H1 (cell line): ENCODE measurements around the gene QSOX1. TPM values are rescaled to one million over a fixed set of nuclear protein-coding genes. Genes with fewer than 3 reads are reported as not detected.

Experiments used
- ASH2L ChIP-seq: fragments of 200-600, 300-600 bp; sonication (generic); IDR thresholded peaks from one replicate; pipeline ENCODE4 v1.7.1; 2017; ENCODE audit warnings: low read length
- BACH1 ChIP-seq: IDR thresholded peaks from 2 replicates; pipeline ENCODE4 v1.6.1; 2012; ENCODE audit warnings: low read length, improper control_type of control experiment
- CBX5 ChIP-seq: fragments of 300-800, 300-1000 bp; sonication (generic); IDR thresholded peaks from 2 replicates; pipeline ENCODE4 v1.7.1; 2016; ENCODE audit warnings: antibody characterized with exemption, low read length, low read depth
- CBX8 ChIP-seq: fragments of 300-800, 300-1000 bp; sonication (generic); IDR thresholded peaks from 2 replicates; pipeline ENCODE4 v1.7.1; 2016; ENCODE audit warnings: low read depth, low read length, borderline replicate concordance
- CEBPB ChIP-seq: IDR thresholded peaks from 2 replicates; pipeline ENCODE4 v1.6.1; 2012; ENCODE audit warnings: low read depth, low read length
- CHD2 ChIP-seq: IDR thresholded peaks from 2 replicates; pipeline ENCODE4 v1.6.1; 2012; ENCODE audit warnings: low read length, improper control_type of control experiment
- EGR1 ChIP-seq: IDR thresholded peaks from 2 replicates; pipeline ENCODE4 v1.6.1; 2011; ENCODE audit warnings: low read depth, low read length, borderline replicate concordance
- EP300 ChIP-seq, 2 experiments: IDR thresholded peaks; 1 replicate in 1 of 2; 2 replicates in 1 of 2; pipeline ENCODE4 v1.6.1; 2011 to 2012; ENCODE audit warnings: low read depth in 2 of 2, low read length in 2 of 2, mild to moderate bottlenecking in 2 of 2, borderline replicate concordance in 1 of 2, inconsistent platforms in 1 of 2, moderate library complexity in 1 of 2
- GABPA ChIP-seq: IDR thresholded peaks from 2 replicates; pipeline ENCODE4 v1.6.1; 2011; ENCODE audit warnings: mild to moderate bottlenecking, low read length, moderate library complexity, borderline replicate concordance; ENCODE audit not compliant: insufficient read depth
- HDAC6 ChIP-seq: IDR thresholded peaks from one replicate; pipeline ENCODE4 v1.7.1; 2012; ENCODE audit warnings: low read depth, mild to moderate bottlenecking, inconsistent platforms, low read length, moderate library complexity
- JUND ChIP-seq: IDR thresholded peaks from 2 replicates; pipeline ENCODE4 v1.6.1; 2011; ENCODE audit warnings: mild to moderate bottlenecking, improper control_type of control experiment, low read length
- KDM4A ChIP-seq: IDR thresholded peaks from one replicate; pipeline ENCODE4 v1.7.1; 2012; ENCODE audit warnings: low read depth, mild to moderate bottlenecking, moderate library complexity, low read length, inconsistent platforms; ENCODE audit not compliant: severe bottlenecking
- POLR2A ChIP-seq, 2 experiments: IDR thresholded peaks; 1 replicate in 1 of 2; 2 replicates in 1 of 2; pipeline ENCODE4 v1.6.1; 2011; ENCODE audit warnings: low read depth in 2 of 2, low read length in 2 of 2, mild to moderate bottlenecking in 2 of 2; ENCODE audit errors: control extremely low read depth in 1 of 2
- POU5F1 ChIP-seq: IDR thresholded peaks from 2 replicates; pipeline ENCODE4 v1.6.1; 2011; ENCODE audit warnings: low read depth, mild to moderate bottlenecking, low read length, moderate library complexity
- RBBP5 ChIP-seq: IDR thresholded peaks from 2 replicates; pipeline ENCODE4 v1.7.1; 2012; ENCODE audit warnings: low read depth, mild to moderate bottlenecking, inconsistent platforms, low read length, moderate library complexity, borderline replicate concordance
- RNF2 ChIP-seq: fragments of 200-900, 300-1000 bp; sonication (generic); IDR thresholded peaks from 2 replicates; pipeline ENCODE4 v1.7.1; 2016; ENCODE audit warnings: borderline replicate concordance, low read depth, mild to moderate bottlenecking, antibody characterized with exemption, low read length; ENCODE audit not compliant: poor library complexity, severe bottlenecking; ENCODE audit errors: missing control alignments
- SIRT6 ChIP-seq: IDR thresholded peaks from one replicate; pipeline ENCODE4 v1.7.1; 2012; ENCODE audit warnings: low read length, inconsistent platforms
- SP2 ChIP-seq: IDR thresholded peaks from 2 replicates; pipeline ENCODE4 v1.6.1; 2012; ENCODE audit warnings: mild to moderate bottlenecking, low read length, inconsistent platforms
- TCF12 ChIP-seq: IDR thresholded peaks from 2 replicates; pipeline ENCODE4 v1.6.1; 2011; ENCODE audit warnings: low read depth, mild to moderate bottlenecking, low read length
- polyA plus RNA-seq, 7 experiments: library from polyadenylated mRNA; depleted of rRNA in 3 of 7; stranded (reverse) in 5 of 7; unstranded in 2 of 7; fragments of >200 nt in 5 of 7; fragments of 200-250 nt in 2 of 7; gene quantifications; 1 replicate in 5 of 7; 2 replicates in 1 of 7; 4 replicates in 1 of 7; pipeline versions ENCODE4 v1.2.1 to v1.2.3, GENCODE V29; 2011 to 2013; ENCODE audit warnings: missing spikeins in 2 of 7, mixed read lengths in 2 of 7
- total RNA-seq: library from RNA; stranded (reverse); fragmentation: NEBNext Ultra II Directional; extraction: Animal tissue kit (Norgen Biotek cat#: 25700); gene quantifications from 2 replicates; pipeline ENCODE4 v1.2.1, GENCODE V29; 2021
- TF ChIP-seq, protein P1 (sequence below): IDR thresholded peaks from 2 replicates; pipeline ENCODE4 v1.6.1; 2012; ENCODE audit warnings: low read length, inconsistent platforms
- TF ChIP-seq, protein P2 (sequence below): IDR thresholded peaks from 2 replicates; pipeline ENCODE4 v1.6.1; 2011; ENCODE audit warnings: low read length, improper control_type of control experiment

Gene QSOX1
- total and polyA plus RNA-seq, 2 of the 8 experiments (the other 6 are each of a cell fraction or from before 2014, with no cell fraction given), result 97.7 to 123 TPM

DNA sequence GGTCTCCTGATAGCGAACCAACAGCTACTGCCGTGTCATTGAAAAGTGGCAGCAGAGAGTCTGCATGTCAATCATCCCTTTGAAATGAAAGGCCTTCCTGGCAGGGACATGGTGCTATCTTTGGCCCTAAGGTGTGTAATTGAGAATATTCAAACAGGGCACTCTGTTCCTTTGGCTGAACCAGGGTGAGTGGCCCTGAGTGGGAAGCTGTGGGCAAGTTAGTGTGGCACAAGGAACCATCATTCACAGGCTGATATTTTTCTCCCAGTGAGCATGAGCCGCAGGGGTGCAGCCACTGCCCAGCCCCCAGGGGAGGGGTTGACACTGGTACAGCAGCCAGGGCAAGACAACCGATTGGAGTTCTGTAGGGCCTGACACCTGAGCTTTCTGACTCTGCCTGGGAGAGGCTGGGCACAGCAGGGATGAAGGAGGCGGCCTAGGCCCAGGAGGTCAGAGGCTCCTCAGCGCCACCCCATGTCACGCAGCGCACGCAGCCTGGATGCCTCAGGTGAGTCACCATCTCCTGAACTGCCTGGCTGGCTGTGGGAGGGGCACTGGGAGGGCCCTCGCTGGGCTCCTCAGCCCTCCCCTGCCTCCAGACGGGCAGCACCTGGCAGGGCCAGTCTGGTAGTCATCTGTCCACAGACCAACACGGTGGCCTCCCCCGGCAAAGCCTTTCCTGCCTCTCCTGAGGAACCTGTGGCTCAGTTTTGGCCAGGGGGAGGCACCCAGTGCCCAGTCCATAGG, 13.2 kb downstream of the QSOX1 start (continued):
- TF ChIP-seq CBX5, result no peak
- no peak for TF ChIP-seq ASH2L
- TF ChIP-seq JUND, result peak; percentile 90
- TF ChIP-seq SP2, result no peak
- no peak for TF ChIP-seq RNF2
- TF ChIP-seq BACH1, result no peak
- no peak for TF ChIP-seq CEBPB
- TF ChIP-seq, protein P1, sequence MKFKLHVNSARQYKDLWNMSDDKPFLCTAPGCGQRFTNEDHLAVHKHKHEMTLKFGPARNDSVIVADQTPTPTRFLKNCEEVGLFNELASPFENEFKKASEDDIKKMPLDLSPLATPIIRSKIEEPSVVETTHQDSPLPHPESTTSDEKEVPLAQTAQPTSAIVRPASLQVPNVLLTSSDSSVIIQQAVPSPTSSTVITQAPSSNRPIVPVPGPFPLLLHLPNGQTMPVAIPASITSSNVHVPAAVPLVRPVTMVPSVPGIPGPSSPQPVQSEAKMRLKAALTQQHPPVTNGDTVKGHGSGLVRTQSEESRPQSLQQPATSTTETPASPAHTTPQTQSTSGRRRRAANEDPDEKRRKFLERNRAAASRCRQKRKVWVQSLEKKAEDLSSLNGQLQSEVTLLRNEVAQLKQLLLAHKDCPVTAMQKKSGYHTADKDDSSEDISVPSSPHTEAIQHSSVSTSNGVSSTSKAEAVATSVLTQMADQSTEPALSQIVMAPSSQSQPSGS, result no peak
- TF ChIP-seq, protein P2, sequence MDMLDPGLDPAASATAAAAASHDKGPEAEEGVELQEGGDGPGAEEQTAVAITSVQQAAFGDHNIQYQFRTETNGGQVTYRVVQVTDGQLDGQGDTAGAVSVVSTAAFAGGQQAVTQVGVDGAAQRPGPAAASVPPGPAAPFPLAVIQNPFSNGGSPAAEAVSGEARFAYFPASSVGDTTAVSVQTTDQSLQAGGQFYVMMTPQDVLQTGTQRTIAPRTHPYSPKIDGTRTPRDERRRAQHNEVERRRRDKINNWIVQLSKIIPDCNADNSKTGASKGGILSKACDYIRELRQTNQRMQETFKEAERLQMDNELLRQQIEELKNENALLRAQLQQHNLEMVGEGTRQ, result no peak
- TF ChIP-seq RBBP5, result no peak
- TF ChIP-seq SIRT6, result no peak
- TF ChIP-seq POLR2A (IDR thresholded peaks at IDR 0.05; ENCODE audit: control extremely low read depth in 1 of 2, low read depth in 2 of 2, low read length in 2 of 2), result no peak
- TF ChIP-seq KDM4A, result no peak
- TF ChIP-seq EP300 (IDR thresholded peaks at IDR 0.05; ENCODE audit: borderline replicate concordance in 1 of 2, low read depth in 2 of 2, low read length in 2 of 2), result no peak
- TF ChIP-seq EGR1, result no peak
- TF ChIP-seq HDAC6, result no peak
- no peak for TF ChIP-seq TCF12
- no peak for TF ChIP-seq CBX8
- TF ChIP-seq POU5F1, result no peak
- no peak for TF ChIP-seq CHD2
- TF ChIP-seq GABPA, result no peak
